Caco-2 (cell line): ENCODE results near the gene TBC1D8B. TPM values are rescaled to one million over a fixed set of nuclear protein-coding genes. Genes with fewer than 3 reads are reported as not detected.
"Not testable (repeated sequence)": the region's sequence is repeated elsewhere in the genome, so short reads cannot be mapped to it uniquely, and the experiment has no call there.

ENCODE experiments used
- Bru-seq: library from RNA; stranded (reverse); fragments of 400-500 nt; gene quantifications from one replicate; lab custom pipeline; 2021; lab: Mats Ljungman, UMichigan
- BruChase-seq, 2 experiments: library from RNA; stranded (reverse); fragments of 400-500 nt; gene quantifications; one replicate each; lab custom pipeline; 2021; lab: Mats Ljungman, UMichigan
- BruUV-seq: library from RNA; stranded (reverse); fragments of 400-500 nt; replicated peaks from 2 replicates; lab custom pipeline; 2021; lab: Mats Ljungman, UMichigan
- CTCF ChIA-PET: fragments of 300-600 bp; sonication (Branson Sonifier 250); formaldehyde crosslinking; loops from one replicate; lab custom pipeline; 2022; ENCODE audit warnings: antibody characterized with exemption; lab: Charles Lee
- POLR2A ChIA-PET: fragments of 300-600 bp; sonication (Branson Sonifier 250); formaldehyde crosslinking; loops from one replicate; lab custom pipeline; 2022; ENCODE audit warnings: antibody characterized with exemption; lab: Charles Lee
- DNase-seq, 2 experiments: peaks; one replicate each; pipeline versions ENCODE4 v3.0.0 to v3.0.0-alpha.2; 2020 to 2022
- H3K27me3 ChIP-seq: replicated peaks from 2 replicates; pipeline ENCODE4 v1.6.0; 2011; ENCODE audit warnings: low read length; ENCODE audit not compliant: control insufficient read depth, insufficient read depth
- H3K36me3 ChIP-seq: 2 replicates; pipeline ENCODE4 v1.5.1; 2011; ENCODE audit warnings: low read length; ENCODE audit not compliant: control insufficient read depth, insufficient read depth
- H3K4me1 ChIP-seq: fragments of 250-450 bp; sonication (Bioruptor Pico); 2 replicates; pipeline ENCODE4 v1.5.1; 2020; ENCODE audit warnings: mild to moderate bottlenecking
- H3K4me3 ChIP-seq: 2 replicates; pipeline ENCODE4 v1.5.1; 2011; ENCODE audit warnings: low read depth, mild to moderate bottlenecking, control low read depth, low read length
- H3K9me3 ChIP-seq: fragments of 250-450 bp; sonication (Bioruptor Pico); 2 replicates; pipeline ENCODE4 v1.5.1; 2020; ENCODE audit warnings: mild to moderate bottlenecking, moderate library complexity
- H3K27ac Mint-ChIP-seq: one replicate; pipeline ENCODE4 v1.8.0; 2022; ENCODE audit warnings: mixed read lengths; ENCODE audit not compliant: unreplicated experiment
- H3K27me3 Mint-ChIP-seq: one replicate; pipeline ENCODE4 v1.8.0; 2022; ENCODE audit warnings: mixed read lengths; ENCODE audit not compliant: insufficient read depth, unreplicated experiment
- H3K36me3 Mint-ChIP-seq: one replicate; pipeline ENCODE4 v1.8.0; 2022; ENCODE audit warnings: mild to moderate bottlenecking, mixed read lengths; ENCODE audit not compliant: insufficient read depth, unreplicated experiment
- H3K4me1 Mint-ChIP-seq: one replicate; pipeline ENCODE4 v1.8.0; 2022; ENCODE audit warnings: low read depth, mixed read lengths; ENCODE audit not compliant: unreplicated experiment
- H3K4me3 Mint-ChIP-seq: one replicate; pipeline ENCODE4 v1.8.0; 2022; ENCODE audit warnings: mild to moderate bottlenecking, moderate library complexity, mixed read lengths; ENCODE audit not compliant: unreplicated experiment
- H3K9me3 Mint-ChIP-seq: one replicate; pipeline ENCODE4 v1.8.0; 2022; ENCODE audit warnings: mixed read lengths; ENCODE audit not compliant: unreplicated experiment
- CTCF ChIP-seq, 2 experiments: fragments of 200-600 bp in 1 of 2; IDR thresholded peaks; 1 replicate in 1 of 2; 2 replicates in 1 of 2; pipeline versions ENCODE4 v1.5.1 to v1.8.0; 2011 to 2022; ENCODE audit warnings: antibody characterized with exemption in 1 of 2, control low read depth in 1 of 2, inconsistent platforms in 1 of 2, low read depth in 1 of 2, low read length in 1 of 2, mild to moderate bottlenecking in 1 of 2, moderate library complexity in 1 of 2; ENCODE audit not compliant: insufficient read depth in 1 of 2, severe bottlenecking in 1 of 2, unreplicated experiment in 1 of 2
- intact Hi-C: fragments of 100-400 bp; cut with micrococcal nuclease; formaldehyde crosslinking; loops from one replicate; pipeline ENCODE4 v1.10.0; 2022; ENCODE audit not compliant: unreplicated experiment
- long read RNA-seq: library from polyadenylated mRNA; stranded (forward); transcript quantifications from one replicate; pipeline ENCODE4 v2.0.0, GENCODE V29; 2022
- total RNA-seq: library from RNA; stranded (reverse); gene quantifications from 2 replicates; pipeline ENCODE4 v1.2.3, GENCODE V29; 2022

Gene TBC1D8B
- total RNA-seq: 7.4 and 8.7 TPM in 2 replicates
- Bru-seq, nascent RNA: percentile 56 among the genes with signal in this experiment
- BruChase-seq, experiment 1, labeled RNA remaining after a 2-hour chase: percentile 58 among the genes with signal in this experiment
- percentile 60 among the genes with signal in this experiment for BruChase-seq, experiment 2, labeled RNA remaining after a 6-hour chase
- long read RNA-seq, full-length matches to known transcripts: 3 of 13 reads
- long read RNA-seq, partial matches to known transcripts: 1 of 13 reads
- long read RNA-seq, other reads (novel, unspliced or antisense): 9 of 13 reads

- Mint-ChIP-seq H3K4me1 (peaks cover 7% of the 10 kb centered on the region), H3K4me3 (peak within 1 kb of the TSS; percentile 91), H3K27me3 (no peaks in the 10 kb centered on the region), H3K27ac (peak within 1 kb of the TSS; percentile 86), H3K36me3 (no peaks in the 10 kb centered on the region), H3K9me3 (no peaks in the 10 kb centered on the region)
- ChIA-PET POLR2A (interaction anchor here (1.2 kb wide), 1 partner anchor 110 kb away, joined by 5 read pairs; no protein-coding TSS in a partner anchor), CTCF (no interaction called here)
- no peaks in the 10 kb centered on the region for H3K4me1 ChIP-seq
- H3K36me3 ChIP-seq: no peaks in the 10 kb centered on the region
- DNase-seq: peak; percentile 84 to 87
- BruUV-seq: TSS peak; percentile 57
- no peaks in the 10 kb centered on the region for H3K9me3 ChIP-seq
- no peak for TF ChIP-seq CTCF (IDR thresholded peaks at IDR 0.05; ENCODE audit: insufficient read depth in 1 of 2, low read depth in 1 of 2, low read length in 1 of 2, severe bottlenecking in 1 of 2, unreplicated experiment in 1 of 2)
- intact Hi-C loops: loop anchor here (2.0 to 5.0 kb wide), 5 partner anchors 22 to 190 kb away; partner anchors contain the start of genes RADX and RNF128
- H3K4me3 ChIP-seq: peak within 1 kb of the TSS; percentile 38
- H3K27me3 ChIP-seq: no peaks in the 10 kb centered on the region
Measured at GRCh38 chrX:106802388-106803275, at the start of gene TBC1D8B. Gene TBC1D8B (plus strand): TSS chrX:106802673. CDS start chrX:106802854, 181 bp downstream.

DNA sequence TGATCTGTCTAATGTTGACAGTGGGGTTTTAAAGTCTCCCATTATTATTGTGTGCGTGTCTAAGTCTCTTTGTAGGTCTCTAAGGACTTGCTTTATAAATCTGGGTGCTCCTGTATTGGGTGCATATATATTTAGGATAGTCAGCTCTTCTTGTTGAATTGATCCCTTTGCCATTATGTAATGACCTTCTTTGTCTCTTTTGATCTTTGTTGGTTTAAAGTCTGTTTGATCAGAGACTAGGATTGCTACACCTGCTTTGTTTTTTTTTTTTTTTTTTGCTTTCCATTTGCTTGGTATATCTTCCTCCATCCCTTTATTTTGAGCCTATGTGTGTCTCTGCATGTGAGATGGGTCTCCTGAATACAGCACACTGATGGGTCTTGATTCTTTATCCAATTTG lies 33.2 kb upstream of the TBC1D8B start:
- H3K4me1 ChIP-seq, H3K27me3 ChIP-seq, H3K9me3 ChIP-seq, H3K4me3 Mint-ChIP-seq, intact Hi-C loops, H3K27me3 Mint-ChIP-seq, H3K4me1 Mint-ChIP-seq, H3K36me3 Mint-ChIP-seq, H3K36me3 ChIP-seq, POLR2A ChIA-PET, H3K27ac Mint-ChIP-seq, BruUV-seq, H3K4me3 ChIP-seq, DNase-seq: not testable (repeated sequence)
- peaks cover 23% of the 10 kb centered on the region for H3K9me3 Mint-ChIP-seq
- CTCF ChIA-PET: interaction anchor here (0.6 to 0.7 kb wide), 2 partner anchors 16 to 158 kb away, joined by 3 to 4 read pairs; no protein-coding TSS in a partner anchor

DNA sequence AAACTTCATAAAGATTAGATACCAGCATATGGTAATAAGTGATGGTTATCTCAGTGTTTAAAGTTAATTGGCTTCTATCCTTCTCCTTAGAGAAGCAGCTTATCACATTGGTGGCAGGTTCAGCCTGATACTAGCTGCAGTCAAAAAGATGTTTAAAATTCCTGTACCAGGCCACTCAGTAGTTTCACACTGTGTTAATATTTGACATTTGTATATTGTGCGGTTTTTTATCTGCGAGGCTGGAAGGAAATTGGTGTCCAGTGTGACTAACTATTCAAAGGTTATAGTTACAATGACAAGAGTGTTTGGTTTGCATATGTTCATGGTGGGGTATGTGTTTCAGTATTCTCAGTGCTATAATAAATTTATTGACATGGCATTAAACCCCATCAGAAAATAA lies 27.5 kb upstream of the TBC1D8B start:
- no peak for TF ChIP-seq CTCF (IDR thresholded peaks at IDR 0.05; ENCODE audit: insufficient read depth in 1 of 2, low read depth in 1 of 2, low read length in 1 of 2, severe bottlenecking in 1 of 2, unreplicated experiment in 1 of 2)
- Mint-ChIP-seq H3K9me3 (peaks cover 19% of the 10 kb centered on the region), H3K4me1 (peaks cover 15% of the 10 kb centered on the region), H3K27ac (peak overlapping the region; percentile 80), H3K27me3 (no peaks in the 10 kb centered on the region), H3K4me3 (no peak overlapping the region), H3K36me3 (peaks cover 13% of the 10 kb centered on the region)
- no peaks in the 10 kb centered on the region for H3K36me3 ChIP-seq
- H3K4me3 ChIP-seq: no peak overlapping the region
- intact Hi-C loops: loop anchor here (1.0 kb wide), 1 partner anchor 83 kb away; no protein-coding TSS in a partner anchor
- POLR2A ChIA-PET: no interaction called here
- H3K4me1 ChIP-seq: peaks cover 31% of the 10 kb centered on the region
- H3K9me3 ChIP-seq: no peaks in the 10 kb centered on the region
- no peaks in the 10 kb centered on the region for H3K27me3 ChIP-seq
- TSS peak; percentile 19 for BruUV-seq
- CTCF ChIA-PET: no interaction called here
- DNase-seq: peak; percentile 17 to 39
